ENCODE measurements around the gene MICAL3.

DNA sequence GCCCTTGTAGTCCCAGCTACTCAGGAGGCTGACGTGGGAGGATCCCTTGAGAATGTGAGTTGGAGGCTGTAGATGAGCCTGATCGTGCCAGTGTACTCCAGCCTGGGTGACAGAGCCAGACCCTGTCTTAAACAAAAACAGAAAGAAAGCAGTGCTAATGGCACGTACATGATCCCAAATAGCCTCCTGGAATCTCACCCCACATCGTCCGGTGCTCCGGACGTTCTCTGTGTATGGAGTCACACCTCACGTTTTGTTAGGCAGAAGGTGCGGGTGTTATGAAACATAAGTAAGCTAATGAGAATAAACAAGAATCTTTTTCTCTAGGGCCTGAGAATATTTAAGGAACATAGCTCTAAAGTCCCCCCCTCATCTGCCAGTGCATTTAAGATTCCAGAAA is 23.7 kb upstream of the MICAL3 start:
- TF ChIP-seq, protein P1, sequence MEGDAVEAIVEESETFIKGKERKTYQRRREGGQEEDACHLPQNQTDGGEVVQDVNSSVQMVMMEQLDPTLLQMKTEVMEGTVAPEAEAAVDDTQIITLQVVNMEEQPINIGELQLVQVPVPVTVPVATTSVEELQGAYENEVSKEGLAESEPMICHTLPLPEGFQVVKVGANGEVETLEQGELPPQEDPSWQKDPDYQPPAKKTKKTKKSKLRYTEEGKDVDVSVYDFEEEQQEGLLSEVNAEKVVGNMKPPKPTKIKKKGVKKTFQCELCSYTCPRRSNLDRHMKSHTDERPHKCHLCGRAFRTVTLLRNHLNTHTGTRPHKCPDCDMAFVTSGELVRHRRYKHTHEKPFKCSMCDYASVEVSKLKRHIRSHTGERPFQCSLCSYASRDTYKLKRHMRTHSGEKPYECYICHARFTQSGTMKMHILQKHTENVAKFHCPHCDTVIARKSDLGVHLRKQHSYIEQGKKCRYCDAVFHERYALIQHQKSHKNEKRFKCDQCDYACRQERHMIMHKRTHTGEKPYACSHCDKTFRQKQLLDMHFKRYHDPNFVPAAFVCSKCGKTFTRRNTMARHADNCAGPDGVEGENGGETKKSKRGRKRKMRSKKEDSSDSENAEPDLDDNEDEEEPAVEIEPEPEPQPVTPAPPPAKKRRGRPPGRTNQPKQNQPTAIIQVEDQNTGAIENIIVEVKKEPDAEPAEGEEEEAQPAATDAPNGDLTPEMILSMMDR (IDR thresholded peaks at IDR 0.05) = no peak
- no peak for TF ChIP-seq POLR2AphosphoS5 (IDR thresholded peaks at IDR 0.05; ENCODE audit: low read depth, low read length)
- no peak for TF ChIP-seq SIN3A (IDR thresholded peaks at IDR 0.05; ENCODE audit: borderline replicate concordance, insufficient read depth, low read depth, low read length)

All from Panc1 (cell line).